Breast epithelium (tissue), 4 donors: ENCODE results near the gene CYP4F11. TPM values are rescaled to one million over a fixed set of nuclear protein-coding genes. Genes with fewer than 3 reads are reported as not detected.

Experiments
- DNase-seq, 2 donors: peaks; one replicate each; pipeline ENCODE4 v3.0.0-alpha.2; 2019; ENCODE audit warnings: low spot score in 2 of 2
- H3K27ac ChIP-seq, 2 donors: fragments of 200-600 bp; sonication (generic) in 1 of 2; one replicate each; pipeline ENCODE4 v1.5.1; 2016 to 2019; ENCODE audit warnings: mild to moderate bottlenecking in 1 of 2
- H3K27me3 ChIP-seq, 2 donors: fragments of 200-600 bp; sonication (generic) in 1 of 2; one replicate each; pipeline versions ENCODE4 v1.5.1 to v1.6.0; 2017 to 2019; ENCODE audit warnings: control low read depth in 1 of 2, mild to moderate bottlenecking in 1 of 2
- H3K36me3 ChIP-seq: fragments of 200-600 bp; one replicate; pipeline ENCODE4 v1.5.1; 2019
- H3K4me1 ChIP-seq, 2 donors: fragments of 200-600 bp; sonication (generic); one replicate each; pipeline ENCODE4 v1.5.1; 2016 to 2019; ENCODE audit warnings: control low read depth in 1 of 2
- H3K4me3 ChIP-seq, 3 donors: fragments of 200-600 bp; sonication (generic); 1 replicate in 2 of 3; 2 replicates in 1 of 3; pipeline ENCODE4 v1.5.1; 2016 to 2019; ENCODE audit warnings: mild to moderate bottlenecking in 3 of 3, moderate library complexity in 2 of 3
- H3K9me3 ChIP-seq, 2 donors: fragments of 200-600 bp; sonication (generic) in 1 of 2; one replicate each; pipeline ENCODE4 v1.5.1; 2016 to 2019; ENCODE audit warnings: control low read depth in 1 of 2
- CTCF ChIP-seq, 3 donors: fragments of 450-650 bp; IDR thresholded peaks; one replicate each; pipeline ENCODE4 v1.5.1; 2016 to 2017; ENCODE audit warnings: antibody characterized with exemption in 3 of 3, mild to moderate bottlenecking in 3 of 3, moderate library complexity in 3 of 3
- POLR2A ChIP-seq: fragments of 450-650 bp; IDR thresholded peaks from one replicate; pipeline ENCODE4 v1.6.1; 2016; ENCODE audit warnings: antibody characterized with exemption, mild to moderate bottlenecking, moderate library complexity
- POLR2AphosphoS5 ChIP-seq, 3 donors: sonication (generic); formaldehyde crosslinking; IDR thresholded peaks; one replicate each; pipeline ENCODE4 v1.6.1; 2017; ENCODE audit warnings: antibody characterized with exemption in 3 of 3
- intact Hi-C: fragments of 100-400 bp; cut with DNase I; formaldehyde crosslinking; loops from one replicate; pipeline ENCODE4 v1.15.1; 2023; ENCODE audit warnings: low total_unique reads
- total RNA-seq, 3 donors: library from RNA; depleted of rRNA; stranded (reverse); fragments of >200 nt; gene quantifications; one replicate each; pipeline ENCODE4 v1.1.0, GENCODE V29; 2016

Gene CYP4F11
- total RNA-seq, 3 donors from 2014 or later = 0.16 to 8.8 (median 3.1) TPM

GRCh38 chr19:15926484-15926883 lies 7.8 kb downstream of the CYP4F11 start:
- H3K27ac ChIP-seq = no peak overlapping the region
- no peak for TF ChIP-seq POLR2A
- no peak for TF ChIP-seq CTCF (IDR thresholded peaks at IDR 0.05)
- no peak for TF ChIP-seq POLR2AphosphoS5 (IDR thresholded peaks at IDR 0.05)
- no peaks in the 10 kb centered on the region for H3K9me3 ChIP-seq
- no peaks in the 10 kb centered on the region for H3K36me3 ChIP-seq
- no peak for DNase-seq
- no peak overlapping the region for H3K4me3 ChIP-seq
- peaks cover 0 to 32% of the 10 kb centered on the region in 2 donors for H3K27me3 ChIP-seq
- no peaks in the 10 kb centered on the region for H3K4me1 ChIP-seq
- intact Hi-C loops = no loop called here

DNA sequence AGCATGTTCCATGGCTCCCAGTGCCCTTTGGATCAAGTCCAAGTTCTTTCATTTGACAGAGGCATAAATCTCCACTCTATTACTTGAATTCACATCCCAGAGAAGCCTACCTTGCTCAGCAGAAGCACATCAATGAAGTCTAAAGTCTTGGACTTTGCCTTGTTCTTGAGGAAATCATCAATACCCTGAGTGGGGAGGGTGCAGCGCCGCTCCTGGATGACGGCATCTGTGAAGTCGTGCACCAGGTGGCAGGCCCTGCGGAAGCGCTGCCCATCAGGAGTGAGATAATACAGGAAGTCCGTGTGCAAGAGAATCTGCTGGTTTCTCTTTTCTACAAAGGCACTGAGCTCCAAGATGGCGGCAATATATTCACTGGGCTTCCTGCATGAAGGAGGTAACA lies 10.6 kb downstream of the CYP4F11 start:
- H3K4me1 ChIP-seq = no peaks in the 10 kb centered on the region
- no peaks in the 10 kb centered on the region for H3K36me3 ChIP-seq
- no peak overlapping the region for H3K27ac ChIP-seq
- no peak overlapping the region for H3K4me3 ChIP-seq
- intact Hi-C loops = no loop called here
- peaks cover 0 to 7% of the 10 kb centered on the region in 2 donors for H3K27me3 ChIP-seq
- no peak for DNase-seq
- H3K9me3 ChIP-seq = no peaks in the 10 kb centered on the region
- no peak for TF ChIP-seq POLR2AphosphoS5 (IDR thresholded peaks at IDR 0.05)
- TF ChIP-seq CTCF (IDR thresholded peaks at IDR 0.05) = no peak
- no peak for TF ChIP-seq POLR2A

DNA sequence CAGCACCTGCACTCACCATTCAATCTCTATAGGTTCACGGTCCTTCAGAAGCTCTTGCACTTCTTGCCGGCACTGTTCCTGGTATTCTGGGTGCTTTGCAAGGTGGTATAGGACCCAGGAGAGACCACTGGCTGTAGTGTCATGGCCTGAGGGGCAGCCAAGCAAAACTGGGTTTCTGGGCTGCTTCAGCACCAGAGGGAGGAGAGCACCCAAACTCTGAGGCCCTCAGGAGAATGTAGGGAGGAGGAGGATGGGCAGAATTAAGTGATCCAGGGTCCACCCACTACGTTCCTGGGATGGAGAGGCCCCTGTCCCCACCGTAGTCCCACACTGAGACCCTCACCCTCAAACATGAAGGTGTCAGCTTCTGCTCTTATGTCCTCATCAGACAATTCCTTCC lies 12.3 kb downstream of the CYP4F11 start:
- no peak for DNase-seq
- H3K4me3 ChIP-seq = no peak overlapping the region
- intact Hi-C loops = no loop called here
- no peak for TF ChIP-seq POLR2A
- TF ChIP-seq POLR2AphosphoS5 (IDR thresholded peaks at IDR 0.05) = no peak
- TF ChIP-seq CTCF (IDR thresholded peaks at IDR 0.05) = no peak
- no peaks in the 10 kb centered on the region for H3K36me3 ChIP-seq
- peaks cover 0 to 1% of the 10 kb centered on the region in 2 donors for H3K27me3 ChIP-seq
- H3K9me3 ChIP-seq = no peaks in the 10 kb centered on the region
- H3K27ac ChIP-seq = no peak overlapping the region
- H3K4me1 ChIP-seq = no peaks in the 10 kb centered on the region

DNA sequence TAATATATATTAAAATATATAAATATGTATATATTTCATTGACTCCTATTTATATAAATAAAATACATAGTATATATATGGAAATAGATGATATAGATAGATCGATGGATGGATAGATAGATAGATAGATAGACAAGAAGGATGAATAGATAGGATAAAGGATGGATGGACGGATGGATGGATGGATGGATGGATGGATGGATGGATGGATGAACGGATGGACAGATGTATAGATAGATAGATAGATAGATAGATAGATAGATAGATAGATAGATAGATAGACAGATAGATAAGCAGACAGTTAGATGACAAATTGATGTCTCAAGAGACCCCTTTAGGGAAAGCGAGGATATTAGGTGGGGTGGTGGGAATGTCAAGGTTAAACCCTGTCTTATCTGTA lies 15.1 kb downstream of the CYP4F11 start:
- no peaks in the 10 kb centered on the region for H3K4me1 ChIP-seq
- H3K4me3 ChIP-seq = no peak overlapping the region
- H3K27me3 ChIP-seq = peaks cover 0 to 3% of the 10 kb centered on the region in 2 donors
- no peak for DNase-seq
- no peak overlapping the region for H3K27ac ChIP-seq
- TF ChIP-seq POLR2AphosphoS5 (IDR thresholded peaks at IDR 0.05) = no peak
- no peak for TF ChIP-seq CTCF (IDR thresholded peaks at IDR 0.05)
- no peak for TF ChIP-seq POLR2A
- H3K9me3 ChIP-seq = peaks cover 4 to 13% of the 10 kb centered on the region in 2 donors
- H3K36me3 ChIP-seq = no peaks in the 10 kb centered on the region
- intact Hi-C loops = no loop called here

DNA sequence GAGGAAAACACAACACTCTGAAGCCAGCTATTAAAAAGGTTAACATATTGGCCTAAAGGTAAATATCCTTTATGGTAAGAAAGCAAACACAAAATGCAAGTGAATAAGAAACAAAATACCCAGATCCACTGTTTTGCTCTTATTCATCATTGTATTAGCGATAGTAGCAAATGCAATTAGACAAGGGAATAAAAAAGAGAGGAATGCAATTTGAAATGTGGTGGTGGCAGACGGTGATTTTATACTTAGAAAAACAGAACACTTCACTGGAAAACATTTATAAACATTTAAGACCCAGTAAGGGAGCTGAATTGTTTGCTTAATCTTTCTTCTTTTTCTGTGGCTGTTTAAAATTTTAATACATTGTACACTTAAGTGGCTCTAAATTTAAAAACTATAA lies 19.2 kb downstream of the CYP4F11 start:
- H3K9me3 ChIP-seq = peaks cover 4 to 13% of the 10 kb centered on the region in 2 donors
- intact Hi-C loops = no loop called here
- H3K36me3 ChIP-seq = no peaks in the 10 kb centered on the region
- no peak overlapping the region for H3K27ac ChIP-seq
- TF ChIP-seq POLR2AphosphoS5 (IDR thresholded peaks at IDR 0.05) (no peak), POLR2A (no peak), CTCF (IDR thresholded peaks at IDR 0.05) (no peak)
- H3K4me3 ChIP-seq = no peak overlapping the region
- no peaks in the 10 kb centered on the region for H3K4me1 ChIP-seq
- DNase-seq = no peak
- H3K27me3 ChIP-seq = peaks cover 0 to 32% of the 10 kb centered on the region in 2 donors
